DND-41 (cell line): ENCODE data around the gene AMFR.

Experiments used
- CTCF ChIP-seq: IDR thresholded peaks from 2 replicates; pipeline ENCODE4 v1.5.1; 2012; ENCODE audit warnings: borderline replicate concordance, low read length, moderate library complexity, mild to moderate bottlenecking; ENCODE audit not compliant: poor library complexity, severe bottlenecking; ENCODE audit errors: extremely low read depth
- EZH2 ChIP-seq: IDR thresholded peaks from 3 replicates; pipeline ENCODE4 v1.6.1; 2012; ENCODE audit warnings: borderline replicate concordance, low read depth, mild to moderate bottlenecking, moderate library complexity, low read length, inconsistent platforms; ENCODE audit not compliant: severe bottlenecking

DNA sequence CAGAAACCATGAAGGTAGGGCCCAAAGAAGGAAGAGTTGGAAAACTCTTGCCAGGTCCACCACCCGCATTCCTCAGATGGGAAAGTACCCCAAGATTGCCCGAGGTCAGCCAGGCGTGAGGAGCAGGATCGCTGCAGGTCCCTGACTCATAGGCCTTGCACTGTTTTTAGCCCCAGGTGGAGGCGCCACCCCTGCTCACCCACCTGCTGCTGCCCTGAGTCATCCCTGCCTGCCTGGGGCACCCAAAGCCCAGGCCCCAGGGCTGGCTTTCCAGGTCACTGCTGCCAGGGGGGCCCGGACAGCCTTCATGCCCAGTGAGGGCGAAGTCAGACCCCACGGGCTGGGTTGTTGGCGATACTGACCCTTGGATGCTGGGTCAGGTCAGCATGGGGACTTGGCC lies 100.9 kb downstream of the AMFR start:
- TF ChIP-seq EZH2 (no peak), CTCF (no peak)
